Stomach (tissue), 9 donors: ENCODE measurements around the gene AAR2. TPM values are rescaled to one million over a fixed set of nuclear protein-coding genes. Genes with fewer than 3 reads are reported as not detected.

Experiments used
- DNase-seq, 2 donors: peaks; one replicate each; pipeline versions ENCODE4 v3.0.0 to v3.0.0-alpha.2; 2013 to 2019
- H3K27ac ChIP-seq, 5 donors: fragments of 200-600 bp in 4 of 5; sonication (generic) in 4 of 5; one replicate each; pipeline ENCODE4 v1.5.1; 2013 to 2019; ENCODE audit warnings: mild to moderate bottlenecking in 1 of 5, moderate library complexity in 1 of 5
- H3K27me3 ChIP-seq, 3 donors: fragments of 200-600 bp; sonication (generic); one replicate each; pipeline ENCODE4 v1.5.1; 2017 to 2019; ENCODE audit warnings: mixed run types in 1 of 3
- H3K36me3 ChIP-seq, 4 donors: fragments of 200-600 bp; sonication (generic); 1 replicate in 3 of 4; 2 replicates in 1 of 4; pipeline ENCODE4 v1.5.1; 2016 to 2019
- H3K4me1 ChIP-seq, 4 donors: fragments of 200-600 bp; sonication (generic); one replicate each; pipeline ENCODE4 v1.5.1; 2016 to 2019
- H3K4me3 ChIP-seq, 4 donors: fragments of 200-600 bp; sonication (generic) in 3 of 4; one replicate each; pipeline ENCODE4 v1.5.1; 2016 to 2019; ENCODE audit warnings: mild to moderate bottlenecking in 1 of 4
- H3K9me3 ChIP-seq, 4 donors: fragments of 200-600 bp; sonication (generic); one replicate each; pipeline ENCODE4 v1.5.1; 2016 to 2019
- CTCF ChIP-seq, 7 experiments: fragments of 450-650 bp in 4 of 7; fragments of 200-600 bp in 3 of 7; sonication (generic) in 3 of 7; IDR thresholded peaks; one replicate each; pipeline ENCODE4 v1.5.1; 2016 to 2019; ENCODE audit warnings: antibody characterized with exemption in 7 of 7, control low read depth in 2 of 7, mild to moderate bottlenecking in 1 of 7
- EP300 ChIP-seq: sonication (generic); formaldehyde crosslinking; IDR thresholded peaks from one replicate; pipeline ENCODE4 v1.6.1; 2017; ENCODE audit warnings: antibody characterized with exemption
- POLR2A ChIP-seq, 4 donors: fragments of 450-650 bp; IDR thresholded peaks; one replicate each; pipeline ENCODE4 v1.6.1; 2016; ENCODE audit warnings: antibody characterized with exemption in 4 of 4, control low read depth in 2 of 4, mild to moderate bottlenecking in 1 of 4, moderate library complexity in 1 of 4
- POLR2AphosphoS5 ChIP-seq, 3 donors: sonication (generic); formaldehyde crosslinking; IDR thresholded peaks; one replicate each; pipeline ENCODE4 v1.6.1; 2016; ENCODE audit warnings: antibody characterized with exemption in 3 of 3
- WGBS, 5 donors: extraction: QIAGEN DNeasy Blood & Tissue Kit in 3 of 5; methylation state at CpG; one replicate each; pipeline versions ENCODE4 v1.1.5 to v1.1.7; 2013 to 2018; 5-methylcytosine and 5-hydroxymethylcytosine counted together
- intact Hi-C: fragments of 100-400 bp; cut with DNase I; formaldehyde crosslinking; loops from one replicate; pipeline ENCODE4 v1.15.1; 2023; ENCODE audit warnings: low total_unique reads
- polyA plus RNA-seq, 3 donors: library from polyadenylated mRNA; stranded (reverse); fragments of 200-250 nt; gene quantifications; one replicate each; pipeline ENCODE4 v1.2.3, GENCODE V29; 2013
- total RNA-seq, 5 donors: library from RNA; depleted of rRNA; stranded (reverse); fragments of >200 nt; gene quantifications; one replicate each; pipeline versions ENCODE4 v1.1.0 to v1.2.3, GENCODE V29; 2014 to 2016
- donor health status: healthy with polysubstance abuse.
- donor health status: Bipolar disorder and iron deficiency.
- donor health status: healthy.

The AAR2 gene
- total and polyA plus RNA-seq, 8 donors, result 4.7 to 75.6 (median 19.7) TPM

- Histone ChIP-seq H3K27ac (no peak overlapping the region), H3K36me3 (peaks cover 36 to 91% (median 88%) of the 10 kb centered on the region in 4 donors), H3K4me3 (no peak overlapping the region), H3K27me3 (no peaks in the 10 kb centered on the region), H3K9me3 (no peaks in the 10 kb centered on the region), H3K4me1 (no peaks in the 10 kb centered on the region)
- TF ChIP-seq CTCF (IDR thresholded peaks at IDR 0.05), result no peak
- TF ChIP-seq EP300, result no peak
- no peak for TF ChIP-seq POLR2AphosphoS5 (IDR thresholded peaks at IDR 0.05)
- no peak for TF ChIP-seq POLR2A (IDR thresholded peaks at IDR 0.05)
- 84 to 91% (median 88%) methylated on average over 9 of the region's 9 CpGs for WGBS, 5 donors
- intact Hi-C loops, result loop anchor here (10.0 kb wide), 1 partner anchor 238 kb away; no protein-coding TSS in a partner anchor
- DNase-seq, result no peak
Measured at GRCh38 chr20:36206641-36207040, 29.6 kb upstream of the AAR2 start.

GRCh38 chr20:36207602-36208001, 28.7 kb upstream of the AAR2 start:
- intact Hi-C loops, result loop anchor here (10.0 kb wide), 1 partner anchor 237 kb away; no protein-coding TSS in a partner anchor
- peaks cover 38 to 95% (median 90%) of the 10 kb centered on the region in 4 donors for H3K36me3 ChIP-seq
- TF ChIP-seq POLR2AphosphoS5 (IDR thresholded peaks at IDR 0.05) (no peak), CTCF (IDR thresholded peaks at IDR 0.05) (no peak), POLR2A (IDR thresholded peaks at IDR 0.05) (no peak), EP300 (no peak)

GRCh38 chr20:36208257-36208656, 28.0 kb upstream of the AAR2 start:
- peaks cover 38 to 98% (median 96%) of the 10 kb centered on the region in 4 donors for H3K36me3 ChIP-seq
- no peak overlapping the region for H3K4me3 ChIP-seq
- H3K4me1 ChIP-seq, result no peaks in the 10 kb centered on the region
- no peaks in the 10 kb centered on the region for H3K9me3 ChIP-seq
- no peak overlapping the region for H3K27ac ChIP-seq
- 85 to 91% (median 89%) methylated on average over 10 of the region's 10 CpGs for WGBS, 5 donors
- TF ChIP-seq POLR2AphosphoS5 (IDR thresholded peaks at IDR 0.05) (no peak), CTCF (IDR thresholded peaks at IDR 0.05) (no peak), POLR2A (IDR thresholded peaks at IDR 0.05) (no peak), EP300 (no peak)
- H3K27me3 ChIP-seq, result no peaks in the 10 kb centered on the region
- no peak for DNase-seq
- intact Hi-C loops, result loop anchor here (10.0 kb wide), 1 partner anchor 237 kb away; no protein-coding TSS in a partner anchor

More at GRCh38 chr20:36207602-36208001, 28.7 kb upstream of the AAR2 start:
- Histone ChIP-seq H3K4me3 (no peak overlapping the region), H3K27me3 (no peaks in the 10 kb centered on the region), H3K4me1 (no peaks in the 10 kb centered on the region), H3K27ac (no peak overlapping the region), H3K9me3 (no peaks in the 10 kb centered on the region)
- no peak for DNase-seq
- 79 to 91% (median 88%) methylated on average over 9 to 11 of the region's 11 CpGs for WGBS, 5 donors

- intact Hi-C loops, result no loop called here
- WGBS, 5 donors, result 88 to 95% (median 92%) methylated on average over 5 of the region's 5 CpGs
- no peak overlapping the region for H3K27ac ChIP-seq
- TF ChIP-seq CTCF (IDR thresholded peaks at IDR 0.05) (no peak), EP300 (no peak), POLR2A (IDR thresholded peaks at IDR 0.05) (no peak), POLR2AphosphoS5 (IDR thresholded peaks at IDR 0.05) (no peak)
- H3K4me1 ChIP-seq, result no peaks in the 10 kb centered on the region
- H3K27me3 ChIP-seq, result no peaks in the 10 kb centered on the region
- H3K36me3 ChIP-seq, result peaks cover 39 to 100% (median 100%) of the 10 kb centered on the region in 4 donors
- DNase-seq, result no peak
- H3K9me3 ChIP-seq, result no peaks in the 10 kb centered on the region
- no peak overlapping the region for H3K4me3 ChIP-seq
Measured at GRCh38 chr20:36210436-36211021, 25.7 kb upstream of the AAR2 start.
